ENCODE results near the gene OR2T11.

GRCh38 chr1:248592655-248593054, 42.2 kb downstream of the OR2T11 start:
- TF ChIP-seq EZH2 (IDR thresholded peaks at IDR 0.05) (no peak), POLR2AphosphoS5 (IDR thresholded peaks at IDR 0.05; ENCODE audit: borderline replicate concordance, low read depth, low read length) (no peak), FOXP2 (optimal IDR thresholded peaks at IDR 0.05; ENCODE audit: control extremely low read depth, extremely low read length, insufficient read depth) (no peak)
